GM10266 (cell line): ENCODE data around the gene FGD4.
A peak's percentile ranks its signal among the peaks of the same experiment; 100 is the strongest.

Experiments used
- DNase-seq: peaks from one replicate; pipeline ENCODE4 v3.0.0; 2012; ENCODE audit errors: extremely low spot score
- TF ChIP-seq, protein P1 (sequence below): IDR thresholded peaks from 2 replicates; pipeline ENCODE4 v1.5.1; 2012; ENCODE audit warnings: mild to moderate bottlenecking, low read depth; ENCODE audit not compliant: control insufficient read depth, insufficient read depth; ENCODE audit errors: missing control alignments

The FGD4 gene

DNA sequence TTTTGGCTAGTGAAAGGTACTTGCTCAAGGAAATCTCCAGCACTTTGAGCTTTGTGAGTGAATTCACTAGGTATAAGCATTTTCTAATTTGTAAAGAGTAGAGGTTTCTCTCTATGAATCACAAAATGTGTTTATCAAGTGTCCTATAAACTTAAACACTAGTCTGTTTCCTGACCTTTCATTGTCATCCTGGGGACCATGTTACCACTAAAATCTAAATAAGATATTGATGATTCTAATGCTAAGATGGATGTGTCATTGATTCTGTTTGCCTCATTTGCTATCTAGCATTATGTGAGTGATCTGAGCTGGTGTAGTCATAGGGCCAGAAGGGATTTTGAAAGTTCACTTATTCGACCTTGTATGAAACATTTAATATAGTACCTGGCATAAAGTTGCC is 199.3 kb downstream of the FGD4 start:
- no peak for DNase-seq
- TF ChIP-seq, protein P1, sequence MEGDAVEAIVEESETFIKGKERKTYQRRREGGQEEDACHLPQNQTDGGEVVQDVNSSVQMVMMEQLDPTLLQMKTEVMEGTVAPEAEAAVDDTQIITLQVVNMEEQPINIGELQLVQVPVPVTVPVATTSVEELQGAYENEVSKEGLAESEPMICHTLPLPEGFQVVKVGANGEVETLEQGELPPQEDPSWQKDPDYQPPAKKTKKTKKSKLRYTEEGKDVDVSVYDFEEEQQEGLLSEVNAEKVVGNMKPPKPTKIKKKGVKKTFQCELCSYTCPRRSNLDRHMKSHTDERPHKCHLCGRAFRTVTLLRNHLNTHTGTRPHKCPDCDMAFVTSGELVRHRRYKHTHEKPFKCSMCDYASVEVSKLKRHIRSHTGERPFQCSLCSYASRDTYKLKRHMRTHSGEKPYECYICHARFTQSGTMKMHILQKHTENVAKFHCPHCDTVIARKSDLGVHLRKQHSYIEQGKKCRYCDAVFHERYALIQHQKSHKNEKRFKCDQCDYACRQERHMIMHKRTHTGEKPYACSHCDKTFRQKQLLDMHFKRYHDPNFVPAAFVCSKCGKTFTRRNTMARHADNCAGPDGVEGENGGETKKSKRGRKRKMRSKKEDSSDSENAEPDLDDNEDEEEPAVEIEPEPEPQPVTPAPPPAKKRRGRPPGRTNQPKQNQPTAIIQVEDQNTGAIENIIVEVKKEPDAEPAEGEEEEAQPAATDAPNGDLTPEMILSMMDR: no peak

DNA sequence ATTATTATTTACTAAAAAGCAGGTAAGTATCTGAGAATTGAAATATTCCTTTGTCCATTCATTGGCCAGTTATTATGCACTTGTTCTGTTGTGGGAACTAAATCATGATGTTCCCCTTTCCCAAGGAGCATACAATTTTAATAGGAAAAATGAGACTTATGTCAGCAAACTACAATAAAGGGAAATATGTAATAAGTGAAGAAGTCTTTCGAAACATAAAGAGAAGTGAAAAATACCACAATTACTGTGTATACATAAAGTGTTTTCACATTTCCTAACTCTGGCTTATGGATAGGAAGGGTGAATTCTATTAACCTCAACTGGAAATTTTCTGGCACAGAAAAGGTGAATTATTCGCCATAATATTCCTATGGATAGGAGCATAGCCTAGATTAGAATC is 201.3 kb downstream of the FGD4 start:
- no peak for DNase-seq
- TF ChIP-seq, protein P1: no peak

- TF ChIP-seq, protein P1: no peak
- DNase-seq: no peak
These were observed 203.7 kb downstream of the FGD4 start for GRCh38 chr12:32603071-32603470.

GRCh38 chr12:32603858-32604257 is 204.5 kb downstream of the FGD4 start:
- peak; percentile 59 for DNase-seq
- TF ChIP-seq, protein P1: no peak

- TF ChIP-seq, protein P1: no peak
- DNase-seq: no peak
These were observed 205.2 kb downstream of the FGD4 start for GRCh38 chr12:32604565-32604964.

DNA sequence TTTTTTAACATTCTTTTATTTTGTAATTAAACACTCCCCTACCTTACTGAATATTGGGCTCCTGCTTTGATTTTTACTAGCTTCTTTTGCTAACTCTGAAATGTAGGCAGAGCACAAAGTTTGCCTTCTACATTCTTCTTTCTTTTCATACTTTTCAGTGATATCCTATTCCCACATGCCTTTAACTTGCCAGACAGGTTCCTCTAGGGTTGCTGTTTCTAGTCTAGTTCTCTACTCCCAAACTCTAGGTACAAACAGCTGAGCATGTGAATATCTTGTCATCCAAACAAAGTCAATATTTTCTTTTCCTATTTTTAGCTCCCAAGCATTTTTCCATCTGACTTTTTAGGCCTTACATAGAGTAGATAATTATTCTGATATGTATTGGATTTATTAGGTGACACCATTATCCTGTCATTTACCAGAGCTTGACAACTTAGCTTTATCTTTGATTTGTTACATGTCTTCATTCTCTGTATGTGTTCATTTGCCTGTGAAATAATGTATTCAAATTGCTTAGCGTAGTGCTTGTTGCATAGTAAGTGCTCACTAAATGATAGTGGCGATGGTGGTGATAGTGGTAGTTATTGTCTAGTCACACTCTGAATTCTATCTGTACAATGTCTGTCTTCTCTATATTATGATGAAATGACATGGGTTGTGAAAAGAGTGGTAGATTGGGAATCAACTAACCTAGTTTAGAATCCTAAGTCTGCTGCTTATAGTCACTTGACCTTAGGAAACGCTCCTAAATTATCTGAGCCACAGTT is 206.2 kb downstream of the FGD4 start:
- DNase-seq: no peak
- TF ChIP-seq, protein P1: no peak

DNA sequence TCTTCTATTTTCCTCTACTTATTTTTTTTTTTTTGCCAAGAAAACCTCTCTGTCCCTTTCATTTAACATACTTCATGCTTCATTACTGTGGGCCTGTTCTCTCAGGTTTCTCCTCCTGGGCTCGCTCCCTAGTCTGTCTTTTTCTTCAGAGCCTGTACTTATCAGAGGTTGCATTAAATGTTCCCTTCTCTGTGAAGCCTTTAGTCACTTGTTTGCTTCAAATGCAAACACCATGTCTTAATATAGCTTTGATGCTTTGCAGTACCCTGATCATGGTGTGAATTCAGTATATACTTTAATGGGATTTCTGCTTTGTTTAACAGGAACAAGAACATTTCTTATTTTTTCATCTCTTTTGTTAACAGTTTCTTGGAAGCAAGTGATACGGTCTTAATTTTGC is 207.1 kb downstream of the FGD4 start:
- no peak for DNase-seq
- TF ChIP-seq, protein P1: no peak
